GM19467 (cell line): ENCODE results near the gene RAB11FIP4.

Experiments
- ATAC-seq: cut with Tn5 transposase; IDR thresholded peaks from one replicate; pipeline ENCODE4 v1.9.1; 2021; ENCODE audit warnings: mild to moderate bottlenecking, moderate library complexity; ENCODE audit not compliant: unreplicated experiment

Gene RAB11FIP4

DNA sequence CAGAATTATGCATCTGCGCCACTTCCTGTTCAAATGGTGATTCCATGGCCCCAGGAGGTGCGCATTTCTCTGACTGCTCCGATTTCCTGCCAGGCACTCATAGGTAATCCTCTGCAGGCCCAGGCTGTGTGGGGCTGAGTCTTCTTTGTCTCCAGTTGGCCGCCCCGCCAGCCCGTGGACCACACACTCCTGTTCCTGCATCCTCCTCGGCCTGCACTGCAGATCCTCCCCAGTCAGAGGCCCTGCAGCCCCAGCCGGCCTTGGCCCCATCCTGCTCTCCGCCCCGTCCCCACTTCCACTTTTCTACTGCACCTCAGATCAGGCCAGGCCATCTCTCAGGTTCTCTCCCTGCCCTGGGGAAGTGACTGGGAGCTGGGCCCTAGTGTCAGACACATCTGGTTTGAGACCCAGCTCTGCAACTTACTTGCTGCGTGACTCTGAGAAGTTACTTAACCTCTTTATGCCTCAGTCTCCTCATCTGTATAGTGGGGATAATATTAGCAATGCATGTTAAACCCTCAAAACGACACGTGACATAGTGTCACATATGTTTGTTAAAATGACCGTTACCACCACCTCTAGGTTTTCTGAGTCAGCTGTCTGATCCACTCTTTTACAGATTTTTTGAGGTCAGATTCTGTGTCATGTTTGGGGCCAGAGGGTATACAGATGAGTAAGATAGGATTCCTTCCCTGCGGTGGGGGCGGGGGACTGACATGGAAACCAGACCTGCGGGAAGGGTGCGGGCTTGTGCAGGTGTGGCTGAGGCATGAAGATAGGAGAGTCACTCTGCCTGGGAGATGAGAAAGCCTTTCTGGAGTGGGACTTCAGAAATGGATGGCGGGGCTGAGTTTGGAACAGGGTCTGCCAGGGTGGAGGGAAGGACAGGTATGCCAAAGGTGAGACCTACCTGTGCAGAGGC is 12.8 kb downstream of the RAB11FIP4 start:
- no peak for ATAC-seq

DNA sequence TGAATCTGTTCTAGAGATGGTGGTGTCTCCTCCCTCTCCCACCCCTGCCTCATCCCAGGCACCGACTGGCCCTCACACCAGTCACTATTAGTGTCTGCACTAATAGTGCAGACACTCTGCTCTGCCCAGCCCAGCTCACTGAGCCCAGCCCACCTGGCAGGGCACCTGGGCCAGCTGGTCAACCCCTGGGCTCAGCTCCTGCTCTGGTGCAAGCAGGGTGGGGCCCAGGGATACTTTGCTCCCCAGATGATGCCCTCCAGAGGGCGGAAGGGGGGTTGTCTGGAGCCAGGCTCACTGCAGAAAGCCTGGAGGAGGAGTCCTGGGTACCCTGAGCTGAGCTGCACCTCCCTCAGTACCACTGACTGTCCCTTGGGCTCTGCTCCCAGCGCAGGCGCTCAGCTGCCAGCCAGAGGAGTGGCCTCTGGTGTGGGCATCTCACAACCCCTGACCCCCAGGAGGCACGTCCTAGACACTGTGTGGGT is 14.5 kb downstream of the RAB11FIP4 start:
- ATAC-seq: no peak

DNA sequence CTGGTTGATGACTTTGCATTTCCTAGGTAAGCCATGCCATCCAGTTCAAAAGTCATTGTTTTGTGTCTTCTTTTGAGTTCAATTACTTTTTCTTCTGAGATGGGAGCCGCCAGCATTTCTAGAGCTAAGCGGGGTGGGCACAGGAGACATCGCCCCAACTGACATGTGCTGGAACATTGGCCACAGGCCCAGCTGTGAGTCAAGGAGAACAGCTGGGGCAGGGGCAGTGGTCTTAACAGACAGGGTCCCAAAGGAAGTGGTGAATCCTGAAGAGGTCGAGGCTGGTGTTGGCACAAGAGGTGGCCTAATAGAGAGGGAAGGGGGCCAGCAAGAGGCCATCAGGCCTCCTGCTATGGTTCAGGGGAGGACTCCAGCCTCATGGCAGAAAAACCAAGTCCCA is 17.1 kb downstream of the RAB11FIP4 start:
- no peak for ATAC-seq

DNA sequence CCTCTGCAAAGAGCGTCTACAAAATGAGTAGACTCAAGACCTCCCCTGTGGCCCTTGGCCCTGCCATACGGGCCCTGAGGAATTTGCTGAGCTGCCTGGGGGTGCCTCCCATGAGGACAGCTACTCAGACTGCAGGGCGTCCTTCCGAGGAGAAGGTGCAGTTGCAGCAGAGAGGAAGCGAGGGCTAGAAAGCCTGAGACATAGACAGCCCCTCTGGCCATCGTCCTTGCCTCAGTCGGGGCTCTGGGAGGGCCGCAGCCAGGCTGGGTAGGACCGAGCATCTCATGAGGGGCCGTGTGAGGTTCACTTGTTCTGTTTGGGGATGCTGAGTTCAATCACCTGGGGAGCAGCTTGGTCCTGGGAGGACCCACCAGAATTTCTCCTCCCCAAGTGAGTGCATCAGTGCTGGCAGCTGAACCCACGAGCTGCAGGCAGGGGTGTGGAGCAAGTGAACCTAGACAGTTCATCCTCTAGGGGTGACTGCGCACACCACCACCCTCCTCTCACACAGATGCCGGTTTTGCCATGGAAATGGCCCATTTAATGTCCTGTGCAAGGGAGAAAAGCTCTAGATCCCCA is 20.3 kb downstream of the RAB11FIP4 start:
- ATAC-seq: no peak

DNA sequence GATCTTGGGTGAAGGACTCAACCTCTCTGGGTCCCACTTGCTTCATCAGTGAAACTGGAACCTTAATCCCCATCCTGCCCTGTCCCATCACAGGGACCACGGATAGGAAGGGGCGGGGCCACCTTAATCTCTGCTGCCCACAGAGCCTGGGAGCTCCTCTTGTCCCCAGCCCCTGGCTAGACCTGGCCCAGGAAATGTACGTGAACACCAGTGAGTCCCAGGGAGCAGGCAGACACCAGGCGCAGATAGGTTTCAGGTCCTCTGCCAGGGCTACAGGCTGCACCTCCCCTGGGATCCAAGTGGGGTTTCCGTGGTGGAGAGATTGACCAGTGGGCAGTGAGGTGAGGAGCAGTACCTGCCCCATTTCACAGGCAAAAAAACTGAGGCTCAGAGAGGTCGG is 21.0 kb downstream of the RAB11FIP4 start:
- ATAC-seq: no peak

DNA sequence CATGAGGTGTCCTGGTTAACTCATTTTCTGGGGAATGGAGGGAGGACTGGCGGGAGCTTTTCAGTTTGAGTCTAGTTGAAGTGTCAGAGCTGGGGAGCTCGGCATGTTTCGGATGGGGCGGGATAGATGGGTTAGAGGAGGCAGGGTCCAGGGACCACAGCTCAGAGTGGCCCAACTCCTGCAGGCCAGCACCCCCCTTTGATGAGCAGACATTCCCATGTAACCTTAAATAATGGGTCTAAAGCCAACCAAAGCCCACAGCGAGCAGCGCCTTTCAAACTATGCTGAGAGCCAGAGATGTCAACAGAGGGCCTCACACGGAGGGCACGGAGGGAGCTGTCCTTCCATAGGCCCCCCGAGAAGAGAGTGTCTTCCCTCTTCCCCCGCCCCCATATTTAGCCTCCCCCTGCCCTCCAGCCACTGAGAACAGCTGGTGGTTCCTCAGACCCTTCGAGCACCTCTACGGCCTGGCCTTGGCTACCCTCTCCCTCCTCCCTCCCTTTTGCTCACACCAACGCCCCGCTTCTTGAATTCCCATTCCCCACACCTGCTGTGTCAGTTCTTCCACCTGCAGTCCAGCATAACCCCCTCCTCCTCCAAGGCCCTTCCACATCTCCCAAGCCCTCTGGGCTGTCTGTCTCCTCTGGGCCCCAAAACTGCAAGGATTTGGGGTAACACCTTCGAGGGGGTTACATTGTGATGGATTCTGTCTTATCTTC is 21.8 kb downstream of the RAB11FIP4 start:
- ATAC-seq: no peak

DNA sequence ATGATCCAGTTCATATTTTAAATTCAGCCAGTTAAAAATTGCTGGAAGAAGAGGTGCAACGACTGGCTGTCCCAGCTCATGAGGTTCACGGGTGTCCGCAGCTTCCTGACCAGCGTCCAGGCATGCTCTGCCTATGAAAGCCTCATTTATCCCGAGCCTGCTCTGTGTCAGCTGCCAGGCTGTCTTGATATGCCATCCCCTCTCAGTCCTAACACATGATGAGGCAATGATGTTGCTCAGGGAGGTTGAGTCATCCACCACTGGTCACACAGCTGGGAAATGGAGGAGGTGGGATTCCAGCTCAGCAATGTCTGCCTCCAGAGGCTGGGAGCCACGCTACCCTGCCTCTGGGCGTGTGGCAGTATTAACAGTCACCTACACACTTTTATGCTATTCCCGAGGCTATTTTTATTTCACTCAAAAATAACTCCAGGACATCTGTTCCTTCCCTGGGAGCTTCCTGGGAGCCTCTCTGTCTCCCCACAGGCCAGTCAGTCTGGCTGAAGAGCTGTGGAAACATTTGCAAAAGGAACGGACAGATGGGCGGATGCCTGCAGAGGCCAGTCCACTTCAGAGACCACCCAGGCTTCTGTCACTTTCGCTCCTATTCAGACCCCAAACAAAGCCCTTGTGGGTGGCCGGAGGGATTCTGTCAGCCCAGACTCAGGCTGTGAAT is 22.5 kb downstream of the RAB11FIP4 start:
- ATAC-seq: no peak

DNA sequence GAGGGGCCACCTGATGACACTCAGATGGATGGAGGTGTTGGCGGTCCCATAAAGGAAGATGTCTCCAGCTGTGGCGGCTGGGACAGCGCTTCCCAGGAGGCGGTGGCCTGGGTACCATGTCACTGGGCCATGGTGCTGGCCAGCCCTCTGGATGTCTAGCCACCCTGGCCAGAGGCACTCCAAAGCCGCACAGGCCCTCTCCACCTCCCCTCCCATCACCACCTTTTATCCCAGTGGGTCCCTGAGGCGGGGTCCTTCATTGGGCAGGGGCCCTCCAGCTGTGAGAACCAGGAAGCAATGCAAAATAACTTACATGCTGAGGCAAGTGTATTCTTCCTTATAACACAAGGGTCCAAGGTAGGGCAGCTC is 23.1 kb downstream of the RAB11FIP4 start:
- ATAC-seq: no peak

DNA sequence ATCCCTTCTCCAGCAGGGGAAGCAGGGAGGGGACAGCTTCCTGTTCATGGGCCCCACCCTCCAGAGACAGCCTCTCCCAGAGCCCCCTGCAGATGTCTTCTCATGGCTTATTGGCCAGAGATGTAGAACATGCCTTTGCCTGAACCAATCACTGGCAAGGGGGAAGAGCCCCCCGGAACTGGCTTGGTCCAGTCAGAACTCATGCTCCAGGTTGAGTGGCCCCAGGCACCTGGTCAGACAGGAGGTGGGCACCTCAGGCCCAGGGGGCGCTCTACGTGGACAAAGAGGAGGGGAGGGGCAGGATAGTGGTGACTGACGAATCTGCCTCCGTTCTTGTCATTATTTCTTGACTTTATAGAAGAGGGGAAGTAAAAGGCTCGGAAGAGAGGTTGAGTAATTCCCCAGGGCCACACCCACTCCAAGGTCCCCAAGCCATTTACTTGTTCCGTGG is 23.6 kb downstream of the RAB11FIP4 start:
- ATAC-seq: no peak

DNA sequence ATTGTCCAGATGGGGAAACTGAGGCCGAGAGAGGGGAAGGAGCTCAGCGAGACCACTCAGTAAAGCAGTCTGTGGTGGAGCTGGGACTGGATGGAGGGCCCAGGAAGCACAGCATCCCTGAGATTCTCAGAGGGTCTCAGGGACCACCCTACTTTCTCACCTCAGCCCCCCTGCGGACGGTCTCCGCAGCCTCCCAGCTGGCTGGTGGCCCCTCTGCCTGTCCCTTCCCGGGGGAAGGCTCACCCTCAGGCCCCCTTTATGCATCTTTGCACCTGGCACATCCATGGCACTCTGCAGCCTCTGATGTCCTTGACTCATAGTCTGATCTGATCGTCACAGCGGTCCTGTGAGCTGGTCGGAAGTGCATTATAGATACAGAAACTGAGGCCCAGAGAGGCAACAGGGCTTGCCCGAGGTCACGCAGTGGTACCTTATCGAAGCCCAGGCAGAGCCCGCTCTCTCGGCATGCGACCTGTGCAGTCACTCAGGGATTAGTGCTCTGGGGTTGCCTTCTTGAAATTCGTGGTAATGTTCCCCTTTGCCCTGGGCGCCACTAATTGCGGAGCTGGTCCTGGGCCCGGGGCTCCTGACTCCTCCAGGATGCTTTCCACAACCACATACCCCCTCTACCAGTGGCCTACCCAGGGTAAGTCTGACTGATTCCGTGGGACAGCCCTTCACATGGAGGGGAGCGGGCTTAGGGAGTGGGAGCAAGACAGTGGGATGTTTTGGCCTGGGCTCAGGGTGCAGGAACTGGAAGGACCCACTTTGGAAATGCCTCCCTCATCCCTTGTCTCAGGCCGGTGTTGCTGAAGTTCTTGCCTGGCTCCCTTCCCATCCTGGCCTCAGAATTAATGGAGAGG is 24.4 kb downstream of the RAB11FIP4 start:
- ATAC-seq: no peak

DNA sequence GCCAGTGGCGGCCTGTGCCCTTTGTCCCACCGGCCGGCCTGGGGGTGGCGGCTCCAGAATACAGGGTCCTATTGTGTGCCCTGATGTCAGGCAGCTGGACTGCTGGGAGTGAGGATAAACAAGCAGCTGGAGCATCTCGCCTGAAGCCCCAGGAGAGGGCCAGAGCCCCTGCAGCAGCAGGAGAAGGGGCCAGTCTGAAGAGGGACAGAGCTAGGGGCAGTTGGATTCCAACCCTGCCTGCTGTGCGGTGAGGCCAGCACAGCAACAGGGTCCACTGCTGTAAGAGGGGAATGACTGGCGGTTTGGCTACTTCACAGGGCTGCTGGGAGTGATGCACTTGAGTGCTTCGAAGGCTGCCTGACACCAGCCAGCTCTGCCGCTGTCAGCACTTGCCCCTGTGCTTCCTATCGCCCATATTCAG is 25.0 kb downstream of the RAB11FIP4 start:
- no peak for ATAC-seq

DNA sequence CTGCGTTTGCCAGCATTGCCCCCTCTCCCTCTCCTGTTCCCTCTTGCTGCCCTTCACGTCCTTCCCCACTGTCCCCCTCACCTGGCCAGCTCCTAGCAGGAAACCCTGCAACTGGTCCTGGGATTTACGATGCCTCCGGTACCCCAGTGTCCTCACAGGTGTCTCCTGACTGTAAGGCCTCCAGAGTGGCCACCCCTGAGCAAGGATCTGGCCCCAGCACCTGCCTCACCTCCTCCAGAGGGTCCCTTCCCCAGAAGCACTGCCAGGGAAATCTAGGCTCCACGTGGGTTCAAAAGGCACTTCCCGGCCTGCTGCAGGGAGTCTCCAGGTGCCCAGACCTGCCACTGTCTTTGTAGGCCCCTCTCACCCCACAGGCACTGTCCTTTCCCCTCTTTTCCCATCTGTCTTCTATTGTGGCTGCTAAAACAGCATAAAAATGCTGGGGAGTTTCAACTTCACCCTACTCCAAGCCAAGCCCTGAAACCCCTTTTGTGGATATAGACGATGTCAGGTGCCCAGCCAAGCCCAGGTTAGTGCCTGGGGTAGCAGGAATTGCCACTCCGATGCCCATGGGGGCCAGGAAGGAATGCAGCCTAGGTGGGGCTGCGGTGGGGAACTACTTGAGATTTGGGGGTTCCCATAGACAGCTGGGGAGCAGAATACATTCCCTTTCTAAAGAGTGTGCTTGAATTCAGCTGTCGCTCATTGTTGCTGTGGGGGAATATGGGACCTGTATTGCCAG is 25.7 kb downstream of the RAB11FIP4 start:
- ATAC-seq: no peak

DNA sequence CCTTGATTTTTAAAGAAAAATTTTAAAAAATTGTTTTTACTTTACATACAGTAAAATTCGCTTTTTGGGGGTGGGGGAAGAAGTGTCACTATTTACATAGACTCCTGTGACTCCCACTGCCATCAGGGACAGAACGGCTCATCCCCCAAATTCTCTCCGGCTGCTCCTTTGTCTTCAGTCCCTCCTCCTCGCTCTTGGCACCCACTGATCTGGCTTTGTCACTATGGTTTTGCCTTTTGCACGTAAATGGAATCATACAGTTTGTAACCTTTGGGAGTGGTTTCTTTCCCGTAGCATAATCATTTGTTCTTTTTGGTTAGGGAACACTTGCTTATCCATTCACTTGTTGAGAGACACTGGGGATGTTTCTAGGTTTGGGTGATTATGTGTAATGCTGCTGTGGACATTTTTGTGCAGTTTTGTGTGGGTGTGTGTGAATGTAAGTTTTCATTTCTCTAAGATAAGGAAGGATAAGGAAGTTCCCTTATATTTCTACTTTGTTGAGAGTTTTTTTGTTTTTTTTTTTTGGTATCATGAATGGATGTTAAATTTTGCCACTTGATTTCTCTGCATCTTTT is 27.4 kb downstream of the RAB11FIP4 start:
- no peak for ATAC-seq

DNA sequence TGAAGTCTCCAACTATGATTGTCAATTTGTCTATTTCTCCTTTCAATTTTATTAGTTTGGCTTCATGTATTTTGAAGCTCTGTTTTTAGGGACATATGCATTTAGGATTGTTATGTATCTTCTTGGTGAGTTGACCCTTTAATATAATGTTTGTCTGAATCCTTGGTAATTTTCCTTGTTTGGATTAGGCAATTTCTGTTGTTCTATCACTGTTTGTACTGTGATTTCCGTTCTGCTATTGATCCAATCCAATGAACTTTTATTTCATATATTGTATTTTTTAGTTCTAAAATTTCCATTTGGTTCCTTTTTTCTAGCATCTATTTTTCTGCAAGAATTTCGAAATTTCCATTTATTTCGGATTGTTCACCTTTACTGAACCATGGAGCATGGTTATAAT is 31.0 kb downstream of the RAB11FIP4 start:
- ATAC-seq: no peak

DNA sequence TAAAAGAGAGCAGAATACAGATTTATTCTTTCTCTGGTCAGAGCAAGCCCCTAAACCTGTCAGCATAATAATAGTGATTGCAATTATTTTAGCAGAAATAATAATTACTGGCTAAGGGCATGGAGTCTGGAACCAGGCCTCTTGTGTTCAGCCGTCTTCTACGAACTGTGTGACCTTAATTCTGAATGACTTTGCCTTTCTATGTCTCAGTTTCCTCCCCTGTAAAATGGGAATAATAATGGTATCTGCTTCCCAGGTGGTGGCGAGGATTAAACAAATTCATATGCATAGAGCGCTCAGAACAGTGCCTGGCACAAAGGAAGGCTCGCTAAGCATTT is 33.4 kb downstream of the RAB11FIP4 start:
- no peak for ATAC-seq

DNA sequence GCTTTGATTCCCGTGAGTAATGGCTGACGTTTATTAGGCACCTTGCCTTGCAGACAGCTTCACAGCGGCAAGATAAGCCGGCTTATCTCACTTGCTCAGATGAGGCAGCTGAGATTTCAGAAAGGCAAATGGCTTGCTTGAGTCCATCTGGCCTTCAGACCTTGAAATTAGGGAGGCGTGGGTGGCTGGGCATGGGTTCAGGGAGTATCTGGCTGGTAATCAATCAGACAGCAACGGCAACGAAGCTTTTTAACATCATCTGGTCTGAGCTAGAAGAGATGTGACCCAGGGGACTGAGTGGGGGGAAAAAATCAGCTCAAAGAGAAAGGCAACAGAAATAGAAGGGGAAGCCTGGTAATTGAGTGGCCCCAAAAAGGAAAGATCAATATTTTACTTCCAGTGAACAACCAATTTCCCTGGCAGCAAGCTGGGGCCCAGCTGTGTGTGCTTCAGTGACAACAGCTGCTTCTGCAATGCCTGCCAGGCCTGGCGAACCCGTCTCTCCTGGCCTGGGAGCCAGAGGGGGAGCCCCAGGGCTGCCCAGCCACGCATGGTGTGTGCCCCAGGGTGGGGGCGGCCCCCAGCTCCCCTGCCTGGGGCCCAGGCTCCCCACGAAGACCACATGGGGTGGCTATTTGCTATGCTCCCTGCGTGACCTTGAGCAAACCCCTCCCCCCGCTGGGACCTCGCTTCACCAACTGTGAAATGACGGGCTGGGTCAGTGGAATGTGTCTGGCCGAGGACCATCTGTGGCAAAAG is 34.0 kb downstream of the RAB11FIP4 start:
- ATAC-seq: no peak

DNA sequence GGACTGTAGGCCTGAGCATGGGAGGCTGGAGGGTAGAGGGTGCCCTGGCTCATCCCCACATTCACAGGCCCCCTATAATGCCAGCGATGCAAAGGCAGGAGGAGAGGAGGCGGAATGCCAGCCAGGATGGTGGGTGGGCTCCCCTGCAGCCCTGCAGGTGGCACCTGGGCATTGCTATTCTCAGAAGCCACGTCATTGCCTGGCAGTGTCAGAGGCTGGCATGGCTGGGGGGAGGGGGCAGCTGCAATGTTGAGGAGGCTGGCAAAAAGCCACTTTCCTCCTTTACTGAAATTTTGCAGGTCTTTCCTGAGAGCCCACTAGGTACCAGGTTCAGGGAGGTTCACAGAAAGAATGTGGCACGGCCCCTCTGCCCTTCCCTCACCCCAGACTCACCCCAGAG is 36.2 kb downstream of the RAB11FIP4 start:
- no peak for ATAC-seq

DNA sequence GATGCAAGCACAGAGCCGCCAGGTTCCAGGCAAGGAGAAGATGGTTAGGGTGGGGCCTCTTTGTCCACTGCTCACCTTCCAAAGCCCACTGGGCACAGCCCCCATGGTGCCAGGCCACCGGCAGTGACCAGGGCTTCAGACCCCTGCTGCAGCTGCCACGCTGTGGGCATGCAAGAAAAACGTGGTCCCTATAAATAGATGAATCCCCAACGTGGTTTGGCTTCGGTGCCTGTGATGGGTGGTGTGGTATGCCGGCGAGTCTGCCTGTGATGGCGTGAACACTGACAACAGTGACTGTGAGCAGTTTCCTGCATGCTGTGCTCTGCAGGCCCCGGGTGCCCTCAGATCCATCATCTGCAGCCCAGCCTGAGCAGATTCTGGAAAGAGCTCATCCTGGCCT is 36.6 kb downstream of the RAB11FIP4 start:
- no peak for ATAC-seq

DNA sequence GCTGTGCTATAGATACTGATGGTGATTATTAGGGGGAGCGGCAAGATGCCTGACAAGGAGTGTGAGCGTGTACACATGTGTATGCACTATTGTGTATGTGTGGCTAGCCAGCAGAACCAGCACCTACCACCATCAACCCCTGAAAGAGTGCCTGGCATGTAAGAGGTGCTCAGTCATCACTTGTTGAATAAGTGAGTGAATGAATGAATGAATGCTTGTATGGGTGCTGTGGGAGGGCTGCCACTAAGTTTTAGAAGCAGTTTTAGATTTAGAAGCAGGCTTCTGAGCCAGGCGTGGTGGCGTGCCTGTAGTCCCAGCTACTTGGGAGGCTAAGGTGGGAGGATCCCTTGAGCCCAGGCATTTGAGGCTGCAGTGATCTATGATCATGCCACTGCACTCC is 37.0 kb downstream of the RAB11FIP4 start:
- no peak for ATAC-seq
